ENCODE results near the gene SLC2A4RG. TPM values are rescaled to one million over a fixed set of nuclear protein-coding genes. Genes with fewer than 3 reads are reported as not detected.
"Not testable (repeated sequence)": the region's sequence is repeated elsewhere in the genome, so short reads cannot be mapped to it uniquely, and the experiment has no call there.

The SLC2A4RG gene
- total and polyA plus RNA-seq, 5 donors = 39.2 to 69.1 (median 49.3) TPM

DNA sequence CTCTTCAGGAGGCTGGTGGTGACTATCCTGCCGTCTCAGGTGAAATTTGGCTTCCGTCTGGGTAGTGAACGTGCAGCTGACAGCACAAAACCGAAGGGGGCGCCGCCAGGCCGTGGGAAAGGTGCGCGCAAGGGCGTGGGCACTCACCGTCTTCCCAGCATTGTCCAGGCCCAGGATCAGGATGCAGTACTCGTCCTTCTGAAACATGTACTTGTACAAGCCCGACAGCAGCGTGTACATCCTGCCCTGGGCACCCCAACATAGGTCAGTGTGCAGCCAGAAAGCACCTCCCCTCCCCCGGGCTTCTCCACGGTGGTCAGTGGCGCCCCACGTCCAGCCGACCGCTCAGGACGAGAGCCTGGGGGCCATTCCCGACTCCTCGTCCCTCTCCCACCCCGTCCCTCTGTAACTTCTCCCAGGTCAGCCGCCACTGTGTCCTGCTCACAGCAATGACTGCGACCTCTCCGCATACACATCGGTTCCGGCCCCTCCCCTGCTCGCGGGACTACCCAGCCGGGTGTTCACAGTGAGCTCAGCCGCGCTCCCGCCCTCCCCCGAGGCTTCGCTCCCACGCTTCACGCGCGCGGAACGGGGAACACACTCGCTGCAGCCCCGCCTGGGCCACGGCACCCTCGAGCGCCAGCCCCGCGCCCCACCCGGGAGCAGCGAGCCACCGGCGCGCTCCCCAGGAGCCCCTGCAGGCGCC is 32.6 kb upstream of the SLC2A4RG start:
- Histone ChIP-seq H3K27ac (ENCODE audit: low read length) (peak overlapping the region; percentile 69), H3K9me3 (ENCODE audit: control insufficient read depth, low read length) (no peaks in the 10 kb centered on the region), H3K27me3 (ENCODE audit: control insufficient read depth, insufficient read depth) (no peaks in the 10 kb centered on the region), H3K4me3 (ENCODE audit: low read length) (peak overlapping the region; percentile 70), H3K4me1 (ENCODE audit: control insufficient read depth, insufficient read depth, low read length) (peaks cover 13% of the 10 kb centered on the region)
- DNase-seq (peak; percentile 61 to 77 (median 75)), ATAC-seq (peak; percentile 15 to 58)
- 4% methylated on average over 56 of the region's 56 CpGs for WGBS
- intact Hi-C loops (cut with DNase I) = no loop called here

- Histone ChIP-seq H3K9me3 (ENCODE audit: control insufficient read depth, low read length) (no peaks in the 10 kb centered on the region), H3K4me1 (ENCODE audit: control insufficient read depth, insufficient read depth, low read length) (peaks cover 13% of the 10 kb centered on the region), H3K27ac (ENCODE audit: low read length) (peak within 1 kb of the TSS; percentile 69), H3K27me3 (ENCODE audit: control insufficient read depth, insufficient read depth) (no peaks in the 10 kb centered on the region), H3K4me3 (ENCODE audit: low read length) (peak within 1 kb of the TSS; percentile 70)
- ATAC-seq = peak; percentile 94
- DNase-seq = peak; percentile 91 to 97 (median 97)
- intact Hi-C loops (cut with DNase I) = no loop called here
- WGBS = under 1% methylated on average over 98 of the region's 98 CpGs
These were observed 31.8 kb upstream of the SLC2A4RG start, which contains the start of the genes ARFRP1 and ZGPAT for GRCh38 chr20:63707558-63708300. ARFRP1 (minus strand) TSS chr20:63707976; CDS start chr20:63707091, 885 bp downstream. ZGPAT (plus strand) TSS chr20:63708039; CDS start chr20:63708581, 542 bp downstream.

- Histone ChIP-seq H3K4me1 (ENCODE audit: control insufficient read depth, insufficient read depth, low read length) (peaks cover 13% of the 10 kb centered on the region), H3K27me3 (ENCODE audit: control insufficient read depth, insufficient read depth) (no peaks in the 10 kb centered on the region), H3K9me3 (ENCODE audit: control insufficient read depth, low read length) (no peaks in the 10 kb centered on the region), H3K4me3 (ENCODE audit: low read length) (peak overlapping the region; percentile 70), H3K27ac (ENCODE audit: low read length) (peak overlapping the region; percentile 33)
- ATAC-seq = no peak
- 20% methylated on average over 67 of the region's 67 CpGs for WGBS
- intact Hi-C loops (cut with DNase I) = no loop called here
- DNase-seq = peak; percentile 28 to 72 (median 60)
These were observed 31.1 kb upstream of the SLC2A4RG start for GRCh38 chr20:63708301-63709148.

DNA sequence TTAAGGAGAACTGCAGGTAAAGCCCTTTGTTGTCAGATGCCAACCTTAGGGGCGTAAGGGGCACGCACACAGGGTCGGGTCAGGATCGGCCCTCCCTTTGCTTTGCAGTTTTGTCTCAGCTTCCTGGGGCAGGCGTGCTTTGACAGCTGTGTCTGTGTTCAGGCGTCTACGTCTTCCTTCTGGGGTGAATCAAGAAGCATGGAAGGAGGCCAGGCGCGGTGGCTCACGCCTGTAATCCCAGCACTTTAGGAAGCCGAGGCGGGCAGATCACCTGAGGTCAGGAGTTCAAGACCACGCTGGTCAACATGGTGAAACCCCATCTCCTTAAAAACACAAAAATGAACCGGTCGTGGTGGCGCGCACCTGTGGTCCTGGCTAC is 30.4 kb upstream of the SLC2A4RG start:
- ATAC-seq (no peak), DNase-seq (peak in 1 of 3 donors; percentile 57)
- Histone ChIP-seq H3K4me1 (ENCODE audit: control insufficient read depth, insufficient read depth, low read length) (peaks cover 13% of the 10 kb centered on the region), H3K27me3 (ENCODE audit: control insufficient read depth, insufficient read depth) (no peaks in the 10 kb centered on the region), H3K27ac (ENCODE audit: low read length) (no peak overlapping the region), H3K4me3 (ENCODE audit: low read length) (no peak overlapping the region), H3K9me3 (ENCODE audit: control insufficient read depth, low read length) (no peaks in the 10 kb centered on the region)
- intact Hi-C loops (cut with DNase I) = no loop called here
- 90% methylated on average over 17 of the region's 17 CpGs for WGBS

GRCh38 chr20:63711085-63711645 is 28.4 kb upstream of the SLC2A4RG start:
- no peaks in the 10 kb centered on the region for H3K9me3 ChIP-seq (ENCODE audit: control insufficient read depth, low read length)
- peaks cover 13% of the 10 kb centered on the region for H3K4me1 ChIP-seq (ENCODE audit: control insufficient read depth, insufficient read depth, low read length)
- WGBS = 80% methylated on average over 12 of the region's 12 CpGs
- intact Hi-C loops (cut with DNase I) = no loop called here
- no peaks in the 10 kb centered on the region for H3K27me3 ChIP-seq (ENCODE audit: control insufficient read depth, insufficient read depth)
- DNase-seq (no peak), ATAC-seq (no peak)
- H3K4me3 ChIP-seq (ENCODE audit: low read length) = no peak overlapping the region
- no peak overlapping the region for H3K27ac ChIP-seq (ENCODE audit: low read length)

DNA sequence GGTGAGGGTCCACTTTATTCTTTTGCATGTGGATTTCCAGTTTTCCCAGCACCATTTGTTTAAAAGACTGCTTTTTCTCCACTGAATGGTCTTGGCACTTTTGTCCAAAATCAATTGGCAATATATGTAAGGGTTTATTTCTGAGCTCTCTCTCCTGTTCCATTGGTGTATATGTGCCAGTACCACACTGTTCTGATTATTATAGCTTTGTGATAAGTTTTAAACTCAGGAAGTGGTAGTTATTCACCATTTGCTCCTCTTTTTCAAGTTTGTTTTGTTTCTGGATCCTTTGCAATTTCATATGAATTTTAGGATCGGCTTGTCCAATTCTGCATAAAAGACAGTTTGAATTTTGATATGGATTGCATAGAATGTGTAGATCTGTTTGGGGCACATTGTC is 27.4 kb upstream of the SLC2A4RG start:
- Histone ChIP-seq H3K9me3 (ENCODE audit: control insufficient read depth, low read length) (no peaks in the 10 kb centered on the region), H3K27me3 (ENCODE audit: control insufficient read depth, insufficient read depth) (no peaks in the 10 kb centered on the region), H3K4me3 (ENCODE audit: low read length) (no peak overlapping the region), H3K27ac (ENCODE audit: low read length) (no peak overlapping the region), H3K4me1 (ENCODE audit: control insufficient read depth, insufficient read depth, low read length) (peaks cover 9% of the 10 kb centered on the region)
- ATAC-seq = no peak
- intact Hi-C loops (cut with DNase I) = no loop called here
- DNase-seq = no peak
- WGBS = 98% methylated on average over 1 of the region's 1 CpG

DNA sequence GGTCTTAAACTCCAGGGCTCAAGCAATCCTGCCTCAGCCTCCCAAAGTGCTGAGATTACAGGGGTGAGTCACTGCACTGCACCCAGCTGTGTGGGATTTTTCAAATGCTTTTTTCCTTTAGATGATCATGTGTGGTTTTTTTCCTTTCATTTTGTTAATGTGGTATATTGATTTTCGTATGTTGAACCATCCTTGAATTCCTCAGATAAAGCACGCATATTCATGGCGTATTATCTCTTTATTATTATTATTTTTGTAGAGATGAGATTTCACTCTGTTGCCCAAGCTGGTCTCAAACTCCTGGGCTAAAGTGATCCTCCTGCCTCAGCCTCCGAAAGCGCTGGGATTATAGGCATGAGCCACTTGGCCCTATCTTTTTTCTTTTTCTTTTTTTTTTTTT is 24.7 kb upstream of the SLC2A4RG start:
- ATAC-seq (no peak), DNase-seq (no peak)
- Histone ChIP-seq H3K27ac (ENCODE audit: low read length) (no peak overlapping the region), H3K9me3 (ENCODE audit: control insufficient read depth, low read length) (no peaks in the 10 kb centered on the region), H3K4me1 (ENCODE audit: control insufficient read depth, insufficient read depth, low read length) (no peaks in the 10 kb centered on the region), H3K27me3 (ENCODE audit: control insufficient read depth, insufficient read depth) (no peaks in the 10 kb centered on the region), H3K4me3 (ENCODE audit: low read length) (no peak overlapping the region)
- intact Hi-C loops (cut with DNase I) = no loop called here
- WGBS = 98% methylated on average over 5 of the region's 5 CpGs

DNA sequence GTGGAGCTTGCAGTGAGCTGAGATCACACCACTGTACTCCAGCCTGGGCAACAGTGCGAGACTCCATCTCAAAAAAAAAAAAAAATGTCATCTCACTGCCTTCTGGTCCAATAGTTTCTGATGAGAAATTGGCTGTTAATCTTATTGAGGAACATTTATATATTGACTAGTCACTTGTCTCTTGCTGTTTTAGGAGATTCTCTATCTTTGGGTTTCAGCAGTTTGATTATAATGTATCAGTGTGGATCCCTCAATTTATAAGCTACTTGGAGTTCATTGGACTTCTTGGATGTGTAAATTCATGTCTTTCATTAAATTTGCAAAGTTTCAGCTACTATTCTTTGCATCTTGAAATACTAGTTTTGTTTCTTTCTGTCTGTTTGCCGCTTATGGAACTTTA is 20.6 kb upstream of the SLC2A4RG start:
- ATAC-seq = no peak
- no peak for DNase-seq
- intact Hi-C loops (cut with DNase I) = no loop called here
- Histone ChIP-seq H3K27ac (ENCODE audit: low read length) (no peak overlapping the region), H3K4me1 (ENCODE audit: control insufficient read depth, insufficient read depth, low read length) (no peaks in the 10 kb centered on the region), H3K4me3 (ENCODE audit: low read length) (no peak overlapping the region), H3K9me3 (ENCODE audit: control insufficient read depth, low read length) (no peaks in the 10 kb centered on the region), H3K27me3 (ENCODE audit: control insufficient read depth, insufficient read depth) (no peaks in the 10 kb centered on the region)
- 98% methylated on average over 2 of the region's 2 CpGs for WGBS

GRCh38 chr20:63722967-63723622 is 16.5 kb upstream of the SLC2A4RG start:
- ATAC-seq; H3K27ac ChIP-seq (ENCODE audit: low read length); intact Hi-C loops (cut with DNase I): not testable (repeated sequence)

DNA sequence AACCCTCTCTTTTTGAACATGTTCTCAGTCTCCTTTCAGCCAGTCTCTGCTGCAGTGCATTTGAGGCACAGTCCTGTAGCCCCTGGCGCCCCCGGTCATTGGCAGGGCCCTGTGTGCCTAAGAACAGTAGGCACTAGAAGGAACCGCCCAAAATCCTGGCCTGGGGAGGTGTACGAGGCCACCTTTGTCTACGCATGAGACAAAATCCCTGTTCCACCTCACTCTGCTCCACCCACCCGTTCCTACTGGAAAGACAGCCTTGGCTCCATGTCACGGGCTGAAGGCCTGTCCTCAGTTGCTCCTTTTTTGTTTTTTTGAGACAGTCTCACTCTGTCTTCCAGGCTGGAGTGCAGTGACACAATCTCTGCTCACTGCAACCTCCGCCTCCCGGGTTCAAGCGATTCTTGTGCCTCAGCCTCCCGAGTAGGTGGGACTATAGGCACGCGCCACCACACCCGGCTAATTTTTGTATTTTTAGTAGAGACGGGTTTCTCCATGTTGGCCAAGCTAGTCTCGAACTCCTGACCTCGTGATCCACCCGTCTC is 9.3 kb upstream of the SLC2A4RG start:
- 93% methylated on average over 18 of the region's 18 CpGs for WGBS
- not testable (repeated sequence) for H3K4me1 ChIP-seq (ENCODE audit: control insufficient read depth, insufficient read depth, low read length); H3K4me3 ChIP-seq (ENCODE audit: low read length); H3K27me3 ChIP-seq (ENCODE audit: control insufficient read depth, insufficient read depth); H3K27ac ChIP-seq (ENCODE audit: low read length); H3K9me3 ChIP-seq (ENCODE audit: control insufficient read depth, low read length); DNase-seq; ATAC-seq
- intact Hi-C loops (cut with DNase I) = loop anchor here in 1 of 4 donors (10.0 kb wide), 1 partner anchor 85 kb away; no protein-coding TSS in a partner anchor

More at GRCh38 chr20:63722967-63723622, 16.5 kb upstream of the SLC2A4RG start:
- not testable (repeated sequence) for H3K27me3 ChIP-seq (ENCODE audit: control insufficient read depth, insufficient read depth); H3K9me3 ChIP-seq (ENCODE audit: control insufficient read depth, low read length); H3K4me1 ChIP-seq (ENCODE audit: control insufficient read depth, insufficient read depth, low read length); H3K4me3 ChIP-seq (ENCODE audit: low read length); DNase-seq
- 70% methylated on average over 2 of the region's 2 CpGs for WGBS

Data from right cardiac atrium (tissue), 5 donors.